CD14-positive monocyte (primary cell): ENCODE measurements around the gene GLYR1. TPM values are rescaled to one million over a fixed set of nuclear protein-coding genes. Genes with fewer than 3 reads are reported as not detected.

Experiments
- DNase-seq, 3 donors: peaks; one replicate each; pipeline ENCODE4 v3.0.0-alpha.2; 2011 to 2022
- H2AFZ ChIP-seq: 2 replicates; pipeline ENCODE4 v1.6.0; 2012; ENCODE audit warnings: mild to moderate bottlenecking, low read depth, low read length, inconsistent platforms; ENCODE audit not compliant: insufficient read depth, poor library complexity, severe bottlenecking
- H3K27ac ChIP-seq, 2 donors: 1 replicate in 1 of 2; 2 replicates in 1 of 2; pipeline ENCODE4 v1.5.1; 2012 to 2013; ENCODE audit warnings: low read length in 2 of 2, control low read depth in 1 of 2, inconsistent platforms in 1 of 2, low read depth in 1 of 2, mild to moderate bottlenecking in 1 of 2
- H3K27me3 ChIP-seq, 2 donors: one replicate each; pipeline versions ENCODE4 v1.6.0 to v1.6.1; 2011 to 2013; ENCODE audit warnings: low read length in 2 of 2; ENCODE audit not compliant: control insufficient read depth in 2 of 2, insufficient read depth in 2 of 2
- H3K36me3 ChIP-seq, 2 donors: replicated peaks in 1 of 2; 1 replicate in 1 of 2; 2 replicates in 1 of 2; pipeline versions ENCODE4 v1.5.1 to v1.6.1; 2012 to 2013; ENCODE audit warnings: low read length in 2 of 2, control low read depth in 1 of 2, inconsistent platforms in 1 of 2, mild to moderate bottlenecking in 1 of 2; ENCODE audit not compliant: insufficient read depth in 2 of 2, control insufficient read depth in 1 of 2
- H3K4me1 ChIP-seq, 2 donors: 1 replicate in 1 of 2; 2 replicates in 1 of 2; pipeline versions ENCODE4 v1.5.1 to v1.6.1; 2012 to 2013; ENCODE audit warnings: low read length in 2 of 2, control low read depth in 1 of 2, inconsistent platforms in 1 of 2, mild to moderate bottlenecking in 1 of 2, moderate library complexity in 1 of 2; ENCODE audit not compliant: insufficient read depth in 2 of 2, control insufficient read depth in 1 of 2
- H3K4me2 ChIP-seq: replicated peaks from 2 replicates; pipeline ENCODE3; 2012; ENCODE audit warnings: low read length, moderate library complexity, mild to moderate bottlenecking; ENCODE audit not compliant: poor library complexity, severe bottlenecking; ENCODE audit errors: extremely low read depth
- H3K4me3 ChIP-seq, 3 experiments: fragments of 200-600 bp in 1 of 3; sonication (generic) in 1 of 3; replicated peaks in 1 of 3; 1 replicate in 2 of 3; 2 replicates in 1 of 3; pipeline ENCODE4 v1.5.1; 2011 to 2013; ENCODE audit warnings: low read length in 3 of 3, mild to moderate bottlenecking in 3 of 3, control low read depth in 2 of 3, low read depth in 2 of 3, inconsistent platforms in 1 of 3, moderate library complexity in 1 of 3
- H3K79me2 ChIP-seq: 2 replicates; pipeline ENCODE4 v1.6.0; 2012; ENCODE audit warnings: mild to moderate bottlenecking, control low read depth, inconsistent platforms, low read length, moderate library complexity; ENCODE audit not compliant: insufficient read depth
- H3K9ac ChIP-seq: 2 replicates; pipeline ENCODE4 v1.6.0; 2017; ENCODE audit warnings: low read length, mild to moderate bottlenecking; ENCODE audit not compliant: insufficient read depth, poor library complexity, severe bottlenecking
- H3K9me3 ChIP-seq, 2 donors: replicated peaks in 1 of 2; 1 replicate in 1 of 2; 2 replicates in 1 of 2; pipeline versions ENCODE4 v1.5.1 to v1.6.1; 2012 to 2013; ENCODE audit warnings: low read length in 2 of 2, control low read depth in 1 of 2; ENCODE audit not compliant: control insufficient read depth in 1 of 2, insufficient read depth in 1 of 2
- H4K20me1 ChIP-seq: 2 replicates; pipeline ENCODE4 v1.6.0; 2012; ENCODE audit warnings: mild to moderate bottlenecking, low read length, control low read depth, moderate library complexity; ENCODE audit not compliant: insufficient read depth
- H3K27ac Mint-ChIP-seq, 7 donors: one replicate each; pipeline ENCODE4 v1.8.0; 2020; ENCODE audit warnings: mild to moderate bottlenecking in 7 of 7, mixed read lengths in 7 of 7, moderate library complexity in 6 of 7, inconsistent platforms in 2 of 7
- H3K27me3 Mint-ChIP-seq, 3 donors: one replicate each; pipeline ENCODE4 v1.8.0; 2021 to 2022; ENCODE audit warnings: low read depth in 3 of 3, mild to moderate bottlenecking in 3 of 3, mixed read lengths in 3 of 3, moderate library complexity in 3 of 3, inconsistent platforms in 1 of 3
- H3K36me3 Mint-ChIP-seq, 2 donors: one replicate each; pipeline ENCODE4 v1.8.0; 2020; ENCODE audit warnings: mixed read lengths in 2 of 2, inconsistent platforms in 1 of 2, mild to moderate bottlenecking in 1 of 2
- H3K4me1 Mint-ChIP-seq: one replicate; pipeline ENCODE4 v1.8.0; 2020; ENCODE audit warnings: mild to moderate bottlenecking, mixed read lengths
- H3K4me3 Mint-ChIP-seq, 2 donors: one replicate each; pipeline ENCODE4 v1.8.0; 2020; ENCODE audit warnings: mild to moderate bottlenecking in 2 of 2, mixed read lengths in 2 of 2, moderate library complexity in 1 of 2
- H3K9me3 Mint-ChIP-seq, 7 donors: one replicate each; pipeline ENCODE4 v1.8.0; 2020 to 2022; ENCODE audit warnings: mixed read lengths in 7 of 7, mild to moderate bottlenecking in 6 of 7, moderate library complexity in 6 of 7, inconsistent platforms in 2 of 7
- CTCF ChIP-seq: fragments of 200-600 bp; IDR thresholded peaks from one replicate; pipeline ENCODE4 v1.8.0; 2022; ENCODE audit warnings: antibody characterized with exemption, mild to moderate bottlenecking
- WGBS: methylation state at CpG from one replicate; pipeline ENCODE4 v1.1.5; 2013; ENCODE audit warnings: missing lambda C conversion rate; ENCODE audit not compliant: insufficient coverage; 5-methylcytosine and 5-hydroxymethylcytosine counted together
- intact Hi-C, 2 donors: fragments of 100-400 bp; cut with micrococcal nuclease; formaldehyde crosslinking; loops; one replicate each; pipeline versions ENCODE4 v1.15.0 to v1.15.1; 2023
- polyA plus RNA-seq, 3 donors: library from polyadenylated mRNA; depleted of rRNA in 1 of 3; unstranded in 2 of 3; stranded (reverse) in 1 of 3; fragments of 300-500 nt in 2 of 3; fragments of >200 nt in 1 of 3; fragmentation: Illumina TruSeq in 2 of 3; gene quantifications; 1 replicate in 2 of 3; 2 replicates in 1 of 3; pipeline ENCODE4 v1.2.3, GENCODE V29; 2012 to 2021

GLYR1 gene
- polyA plus RNA-seq, 3 donors, result 34.2 to 41.9 (median 39.3) TPM

- peaks cover 73 to 91% of the 10 kb centered on the region in 2 donors for H3K36me3 ChIP-seq
- intact Hi-C loops, result no loop called here
- no peak overlapping the region for H2AFZ ChIP-seq
- H3K9ac ChIP-seq, result no peak overlapping the region
- H4K20me1 ChIP-seq, result no peaks in the 10 kb centered on the region
- TF ChIP-seq CTCF, result no peak
- Mint-ChIP-seq H3K27ac (no peak overlapping the region), H3K27me3 (peaks cover 0 to 1% (median 0%) of the 10 kb centered on the region in 3 donors), H3K4me1 (no peaks in the 10 kb centered on the region), H3K36me3 (peaks cover 77 to 92% of the 10 kb centered on the region in 2 donors), H3K4me3 (no peak overlapping the region), H3K9me3 (peaks cover 5 to 11% (median 8%) of the 10 kb centered on the region in 7 donors)
- 100% methylated on average over 5 of the region's 6 CpGs for WGBS
- H3K79me2 ChIP-seq, result no peaks in the 10 kb centered on the region
- DNase-seq, result no peak
- H3K9me3 ChIP-seq, result peaks cover 0 to 6% of the 10 kb centered on the region in 2 donors
- H3K4me2 ChIP-seq, result no peak overlapping the region
- no peak overlapping the region for H3K4me3 ChIP-seq
- no peaks in the 10 kb centered on the region for H3K4me1 ChIP-seq
- no peaks in the 10 kb centered on the region for H3K27me3 ChIP-seq
- no peak overlapping the region for H3K27ac ChIP-seq
Observed at GRCh38 chr16:4755687-4756086, 91.4 kb downstream of the GLYR1 start.

- Histone ChIP-seq H3K27me3 (no peaks in the 10 kb centered on the region), H4K20me1 (no peaks in the 10 kb centered on the region), H3K9me3 (peaks cover 0 to 6% of the 10 kb centered on the region in 2 donors), H3K36me3 (peaks cover 70 to 91% of the 10 kb centered on the region in 2 donors), H3K4me2 (no peak overlapping the region), H3K79me2 (no peaks in the 10 kb centered on the region), H3K4me3 (no peak overlapping the region), H3K27ac (no peak overlapping the region), H3K9ac (no peak overlapping the region), H3K4me1 (no peaks in the 10 kb centered on the region), H2AFZ (no peak overlapping the region)
- peaks cover 0 to under 1% (median 0%) of the 10 kb centered on the region in 3 donors for H3K27me3 Mint-ChIP-seq
- peaks cover 69 to 89% of the 10 kb centered on the region in 2 donors for H3K36me3 Mint-ChIP-seq
- intact Hi-C loops, result no loop called here
- no CpG with 5 or more reads among the region's 4 CpGs for WGBS
- H3K9me3 Mint-ChIP-seq, result peaks cover 5 to 11% (median 8%) of the 10 kb centered on the region in 7 donors
- DNase-seq, result no peak
- H3K4me3 Mint-ChIP-seq, result no peak overlapping the region
- no peak overlapping the region for H3K27ac Mint-ChIP-seq
- H3K4me1 Mint-ChIP-seq, result no peaks in the 10 kb centered on the region
- no peak for TF ChIP-seq CTCF
Observed at GRCh38 chr16:4754865-4755264, 92.2 kb downstream of the GLYR1 start.
